Breast epithelium (tissue), 3 donors: Measurements from ENCODE around the gene MMP25.

Source experiments
- CTCF ChIP-seq, 3 donors: fragments of 450-650 bp; IDR thresholded peaks; one replicate each; pipeline ENCODE4 v1.5.1; 2016 to 2017; ENCODE audit warnings: antibody characterized with exemption in 3 of 3, mild to moderate bottlenecking in 3 of 3, moderate library complexity in 3 of 3
- POLR2A ChIP-seq: fragments of 450-650 bp; IDR thresholded peaks from one replicate; pipeline ENCODE4 v1.6.1; 2016; ENCODE audit warnings: antibody characterized with exemption, mild to moderate bottlenecking, moderate library complexity
- POLR2AphosphoS5 ChIP-seq, 3 donors: sonication (generic); formaldehyde crosslinking; IDR thresholded peaks; one replicate each; pipeline ENCODE4 v1.6.1; 2017; ENCODE audit warnings: antibody characterized with exemption in 3 of 3

- no peak for TF ChIP-seq CTCF (IDR thresholded peaks at IDR 0.05)
- TF ChIP-seq POLR2A = no peak
- TF ChIP-seq POLR2AphosphoS5 (IDR thresholded peaks at IDR 0.05) = no peak
These were observed 21.0 kb upstream of the MMP25 start for GRCh38 chr16:3025032-3026002.
